ENCODE measurements around the gene CGGBP1. TPM values are rescaled to one million over a fixed set of nuclear protein-coding genes. Genes with fewer than 3 reads are reported as not detected.

The CGGBP1 gene
- total and polyA plus RNA-seq, 2 donors (not counting 3 experiments of a cell fraction or from before 2014, with no cell fraction given) = 33.1 to 69.7 TPM

DNA sequence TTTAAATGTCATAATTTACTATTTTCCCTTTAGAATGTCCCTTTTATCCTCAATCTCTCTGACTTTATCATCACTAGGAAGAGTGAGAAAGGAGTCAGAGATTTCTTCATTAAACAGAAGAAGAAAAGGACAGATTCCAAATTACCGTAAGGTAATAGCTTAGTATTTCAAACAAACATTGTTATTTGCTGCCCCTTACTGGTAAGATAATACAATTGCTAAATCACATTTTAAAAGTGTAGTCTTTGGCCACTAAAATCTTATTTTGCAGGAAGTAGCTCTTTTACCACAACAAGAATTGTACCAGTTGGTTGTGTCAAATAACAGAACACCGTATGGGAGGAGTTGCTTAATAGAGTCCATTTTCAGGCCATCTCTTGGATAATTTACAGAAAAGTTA, 53.7 kb downstream of the CGGBP1 start:
- Histone ChIP-seq H3K27me3 (ENCODE audit: control insufficient read depth in 2 of 2, insufficient read depth in 2 of 2, low read length in 2 of 2) (peaks cover 0 to 4% of the 10 kb centered on the region in 2 experiments), H3K4me2 (ENCODE audit: insufficient read depth, low read length) (no peak overlapping the region), H3K9me3 (replicated peaks; ENCODE audit: control insufficient read depth, insufficient read depth, low read length) (no peaks in the 10 kb centered on the region), H3K79me2 (ENCODE audit: control insufficient read depth, insufficient read depth, low read length) (no peaks in the 10 kb centered on the region), H3K9me1 (replicated peaks; ENCODE audit: control insufficient read depth, extremely low read depth, insufficient read depth, low read length) (no peaks in the 10 kb centered on the region), H3K9ac (replicated peaks; ENCODE audit: extremely low read depth, insufficient read depth, low read length) (no peak overlapping the region), H3K27ac (ENCODE audit: insufficient read depth, low read depth, low read length) (no peak overlapping the region), H3K36me3 (ENCODE audit: control insufficient read depth in 2 of 2, extremely low read depth in 1 of 2, insufficient read depth in 2 of 2, low read length in 2 of 2) (no peaks in the 10 kb centered on the region), H4K20me1 (replicated peaks; ENCODE audit: control insufficient read depth, extremely low read depth, insufficient read depth, low read length) (no peaks in the 10 kb centered on the region), H3K4me1 (ENCODE audit: control insufficient read depth, extremely low read depth, insufficient read depth, low read length) (peaks cover 2% of the 10 kb centered on the region), H2AFZ (ENCODE audit: low read depth, low read length) (peak overlapping the region; percentile 38), H3K4me3 (replicated peaks in 1 of 3; ENCODE audit: insufficient read depth in 1 of 3, low read depth in 1 of 3, low read length in 3 of 3) (no peak overlapping the region)
- BruUV-seq (replicated peaks) = no TSS peak
- FAIRE-seq = peak; percentile 55
- DNase-seq (ENCODE audit: low read depth, low spot score) = peak; percentile 45
- ChIA-PET POLR2A (no interaction called here), CTCF (interaction anchor here (0.5 to 3.9 kb wide), 62 partner anchors 9 to 1302 kb away, joined by 3 to 112 read pairs (median 4); partner anchors contain the start of genes C3orf38, CGGBP1 and ZNF654)
- intact Hi-C loops (cut with micrococcal nuclease) (loop anchor here (1.0 kb wide), 1 partner anchor 745 kb away; no protein-coding TSS in a partner anchor), dilution Hi-C loops (cut with MboI; ENCODE audit: extremely low pct_ligation_motif_present, low sequenced_read_pairs) (no loop called here)
- TF ChIP-seq JUN (IDR thresholded peaks at IDR 0.05; ENCODE audit: borderline replicate concordance, insufficient read depth, insufficient read length, low read depth) = no peak
- TF ChIP-seq, protein P1, sequence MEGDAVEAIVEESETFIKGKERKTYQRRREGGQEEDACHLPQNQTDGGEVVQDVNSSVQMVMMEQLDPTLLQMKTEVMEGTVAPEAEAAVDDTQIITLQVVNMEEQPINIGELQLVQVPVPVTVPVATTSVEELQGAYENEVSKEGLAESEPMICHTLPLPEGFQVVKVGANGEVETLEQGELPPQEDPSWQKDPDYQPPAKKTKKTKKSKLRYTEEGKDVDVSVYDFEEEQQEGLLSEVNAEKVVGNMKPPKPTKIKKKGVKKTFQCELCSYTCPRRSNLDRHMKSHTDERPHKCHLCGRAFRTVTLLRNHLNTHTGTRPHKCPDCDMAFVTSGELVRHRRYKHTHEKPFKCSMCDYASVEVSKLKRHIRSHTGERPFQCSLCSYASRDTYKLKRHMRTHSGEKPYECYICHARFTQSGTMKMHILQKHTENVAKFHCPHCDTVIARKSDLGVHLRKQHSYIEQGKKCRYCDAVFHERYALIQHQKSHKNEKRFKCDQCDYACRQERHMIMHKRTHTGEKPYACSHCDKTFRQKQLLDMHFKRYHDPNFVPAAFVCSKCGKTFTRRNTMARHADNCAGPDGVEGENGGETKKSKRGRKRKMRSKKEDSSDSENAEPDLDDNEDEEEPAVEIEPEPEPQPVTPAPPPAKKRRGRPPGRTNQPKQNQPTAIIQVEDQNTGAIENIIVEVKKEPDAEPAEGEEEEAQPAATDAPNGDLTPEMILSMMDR (IDR thresholded peaks at IDR 0.05; ENCODE audit: extremely low read depth in 1 of 2, insufficient read depth in 1 of 2, low read depth in 1 of 2, low read length in 2 of 2) = peak in 1 of 2 donors; percentile 20

DNA sequence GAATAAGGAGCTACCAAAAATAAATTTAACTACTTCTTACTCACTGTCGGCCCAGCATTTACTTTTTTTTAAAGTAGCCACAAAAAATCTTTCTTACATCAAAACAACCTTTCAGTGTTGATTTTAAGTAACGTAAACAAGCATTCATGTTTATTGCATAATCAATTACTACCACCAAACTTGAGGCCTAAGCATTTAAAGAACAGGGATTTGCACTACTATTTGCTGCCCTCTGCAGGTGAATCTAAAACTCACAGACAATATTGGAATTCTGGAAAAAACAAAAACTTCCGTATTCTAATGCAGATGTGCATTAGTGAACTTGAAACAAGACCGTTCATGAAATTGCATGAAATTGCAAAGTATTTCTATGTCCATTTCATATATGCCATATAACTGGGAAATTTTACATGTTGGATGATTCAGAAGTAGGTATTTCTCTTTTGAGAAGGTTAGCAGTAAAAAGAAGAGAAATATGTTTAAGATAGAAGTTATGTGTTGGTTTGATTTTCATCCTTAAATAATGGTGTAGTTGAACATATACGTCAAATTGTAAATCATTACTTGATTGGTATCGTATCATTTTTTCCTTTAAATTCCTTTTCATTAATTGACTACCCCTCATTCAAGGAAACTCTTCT, 55.6 kb downstream of the CGGBP1 start:
- Histone ChIP-seq H3K4me2 (ENCODE audit: insufficient read depth, low read length) (no peak overlapping the region), H3K27ac (ENCODE audit: insufficient read depth, low read depth, low read length) (no peak overlapping the region), H3K79me2 (ENCODE audit: control insufficient read depth, insufficient read depth, low read length) (no peaks in the 10 kb centered on the region), H3K9ac (replicated peaks; ENCODE audit: extremely low read depth, insufficient read depth, low read length) (no peak overlapping the region), H3K4me3 (replicated peaks in 1 of 3; ENCODE audit: insufficient read depth in 1 of 3, low read depth in 1 of 3, low read length in 3 of 3) (no peak overlapping the region), H3K4me1 (ENCODE audit: control insufficient read depth, extremely low read depth, insufficient read depth, low read length) (peaks cover 2% of the 10 kb centered on the region), H3K9me3 (replicated peaks; ENCODE audit: control insufficient read depth, insufficient read depth, low read length) (no peaks in the 10 kb centered on the region), H3K27me3 (ENCODE audit: control insufficient read depth in 2 of 2, insufficient read depth in 2 of 2, low read length in 2 of 2) (peaks cover 0 to 7% of the 10 kb centered on the region in 2 experiments), H3K9me1 (replicated peaks; ENCODE audit: control insufficient read depth, extremely low read depth, insufficient read depth, low read length) (no peaks in the 10 kb centered on the region), H2AFZ (ENCODE audit: low read depth, low read length) (no peak overlapping the region), H4K20me1 (replicated peaks; ENCODE audit: control insufficient read depth, extremely low read depth, insufficient read depth, low read length) (no peaks in the 10 kb centered on the region), H3K36me3 (ENCODE audit: control insufficient read depth in 2 of 2, extremely low read depth in 1 of 2, insufficient read depth in 2 of 2, low read length in 2 of 2) (no peaks in the 10 kb centered on the region)
- dilution Hi-C loops (cut with MboI; ENCODE audit: extremely low pct_ligation_motif_present, low sequenced_read_pairs) = no loop called here
- TF ChIP-seq, protein P2, sequence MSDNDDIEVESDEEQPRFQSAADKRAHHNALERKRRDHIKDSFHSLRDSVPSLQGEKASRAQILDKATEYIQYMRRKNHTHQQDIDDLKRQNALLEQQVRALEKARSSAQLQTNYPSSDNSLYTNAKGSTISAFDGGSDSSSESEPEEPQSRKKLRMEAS (IDR thresholded peaks at IDR 0.05; ENCODE audit: insufficient read depth, insufficient read length) = no peak
- TF ChIP-seq, protein P1 (IDR thresholded peaks at IDR 0.05; ENCODE audit: extremely low read depth in 1 of 2, insufficient read depth in 1 of 2, low read depth in 1 of 2, low read length in 2 of 2) = peak; percentile 55
- TF ChIP-seq EZH2 (IDR thresholded peaks at IDR 0.05; ENCODE audit: borderline replicate concordance, low read depth, low read length, severe bottlenecking) (no peak), POLR2A (IDR thresholded peaks at IDR 0.05; ENCODE audit: low read depth, low read length) (no peak), GATA2 (IDR thresholded peaks at IDR 0.05; ENCODE audit: insufficient read depth, insufficient read length, low read depth, low read length) (no peak), JUN (IDR thresholded peaks at IDR 0.05; ENCODE audit: borderline replicate concordance, insufficient read depth, insufficient read length, low read depth) (no peak), MYC (IDR thresholded peaks at IDR 0.05; ENCODE audit: low read depth, low read length) (no peak), POLR2AphosphoS5 (IDR thresholded peaks at IDR 0.05; ENCODE audit: insufficient read depth, low read depth, low read length) (no peak), FOS (IDR thresholded peaks at IDR 0.05; ENCODE audit: borderline replicate concordance, insufficient read depth, low read length) (peak; percentile 2)
- peak; percentile 64 for DNase-seq (ENCODE audit: low read depth, low spot score)
- intact Hi-C loops (cut with micrococcal nuclease) = loop anchor here (1.0 to 2.0 kb wide), 7 partner anchors 102 to 705 kb away; no protein-coding TSS in a partner anchor
- ChIA-PET POLR2A (no interaction called here), CTCF (interaction anchor here (0.6 to 3.2 kb wide), 30 partner anchors 12 to 1230 kb away, joined by 3 to 83 read pairs (median 4); partner anchors contain the start of gene CGGBP1)
- BruUV-seq (replicated peaks) = no TSS peak
- FAIRE-seq = peak; percentile 65

All from endothelial cell of umbilical vein (primary cell).